Head of caudate nucleus (tissue), 42 donors: ENCODE results near the gene PSMC3.

Source experiments
- DNase-seq, 42 donors: peaks; one replicate each; pipeline versions ENCODE4 v3.0.0 to v3.0.0-alpha.2; 2020 to 2021; ENCODE audit warnings: mixed read lengths in 7 of 42
- intact Hi-C: fragments of 100-400 bp; cut with DNase I; formaldehyde crosslinking; loops from one replicate; pipeline ENCODE4 v1.15.0; 2022

PSMC3 gene

GRCh38 chr11:47446833-47447232 lies 20.6 kb upstream of the PSMC3 start:
- no peak for DNase-seq
- intact Hi-C loops: no loop called here

GRCh38 chr11:47445840-47446239 lies 19.6 kb upstream of the PSMC3 start:
- intact Hi-C loops: no loop called here
- no peak for DNase-seq

GRCh38 chr11:47443817-47444216 lies 17.6 kb upstream of the PSMC3 start:
- intact Hi-C loops: no loop called here
- no peak for DNase-seq

- intact Hi-C loops: no loop called here
- peak; percentile 38 to 94 (median 74) for DNase-seq
These were observed 16.9 kb upstream of the PSMC3 start for GRCh38 chr11:47443028-47443700.

GRCh38 chr11:47442514-47442913 lies 16.3 kb upstream of the PSMC3 start:
- peak in 33 of 42 donors; percentile 32 to 81 (median 56) for DNase-seq
- intact Hi-C loops: no loop called here

- no peak for DNase-seq
- intact Hi-C loops: no loop called here
These were observed 15.2 kb upstream of the PSMC3 start for GRCh38 chr11:47441421-47441820.

- DNase-seq: no peak
- intact Hi-C loops: no loop called here
These were observed 13.8 kb upstream of the PSMC3 start for GRCh38 chr11:47440054-47440476.

- intact Hi-C loops: no loop called here
- no peak for DNase-seq
These were observed 12.5 kb upstream of the PSMC3 start for GRCh38 chr11:47438721-47439120.

- DNase-seq: peak in 12 of 42 donors; percentile 26 to 62 (median 46)
- intact Hi-C loops: no loop called here
These were observed 11.6 kb upstream of the PSMC3 start for GRCh38 chr11:47437746-47438418.

GRCh38 chr11:47437218-47437745 lies 11.0 kb upstream of the PSMC3 start:
- intact Hi-C loops: no loop called here
- no peak for DNase-seq

- no peak for DNase-seq
- intact Hi-C loops: no loop called here
These were observed 10.5 kb upstream of the PSMC3 start for GRCh38 chr11:47436726-47437125.

GRCh38 chr11:47435687-47436086 lies 9.4 kb upstream of the PSMC3 start:
- intact Hi-C loops: no loop called here
- DNase-seq: no peak

- DNase-seq: peak in 7 of 42 donors; percentile 26 to 68 (median 36)
These were observed 8.0 kb upstream of the PSMC3 start for GRCh38 chr11:47434011-47434786.

GRCh38 chr11:47433157-47433556 lies 6.9 kb upstream of the PSMC3 start:
- DNase-seq: no peak
- intact Hi-C loops: no loop called here

More at GRCh38 chr11:47434011-47434786, 8.0 kb upstream of the PSMC3 start:
- intact Hi-C loops: no loop called here

GRCh38 chr11:47431356-47432083 lies 5.3 kb upstream of the PSMC3 start:
- intact Hi-C loops: no loop called here
- DNase-seq: no peak

- peak in 29 of 42 donors; percentile 32 to 90 (median 63) for DNase-seq
- intact Hi-C loops: no loop called here
These were observed 4.3 kb upstream of the PSMC3 start for GRCh38 chr11:47430524-47430923.

GRCh38 chr11:47425611-47426010 lies 628 bp downstream of the PSMC3 start:
- no peak for DNase-seq
- intact Hi-C loops: loop anchor here (1.0 to 2.0 kb wide), 2 partner anchors 17 to 127 kb away; partner anchors contain the start of genes CELF1 and SLC39A13

GRCh38 chr11:47418454-47419259 lies 7.6 kb downstream of the PSMC3 start:
- DNase-seq: no peak
- intact Hi-C loops: no loop called here
